Posterior cingulate gyrus (tissue), 11 donors: ENCODE data around the gene CDK6.
"Not testable (repeated sequence)": the region's sequence is repeated elsewhere in the genome, so short reads cannot be mapped to it uniquely, and the experiment has no call there.

Source experiments
- DNase-seq, 10 donors: peaks; one replicate each; pipeline versions ENCODE4 v3.0.0 to v3.0.0-alpha.2; 2020 to 2021; ENCODE audit warnings: mixed read lengths in 3 of 10
- intact Hi-C: fragments of 100-400 bp; cut with DNase I; formaldehyde crosslinking; loops from one replicate; pipeline ENCODE4 v1.15.1; 2023

CDK6 gene

GRCh38 chr7:92768501-92769393 lies 67.6 kb downstream of the CDK6 start:
- intact Hi-C loops: loop anchor here (10.0 kb wide), 1 partner anchor 54 kb away; no protein-coding TSS in a partner anchor
- peak in 1 of 10 donors; percentile 12 for DNase-seq

DNA sequence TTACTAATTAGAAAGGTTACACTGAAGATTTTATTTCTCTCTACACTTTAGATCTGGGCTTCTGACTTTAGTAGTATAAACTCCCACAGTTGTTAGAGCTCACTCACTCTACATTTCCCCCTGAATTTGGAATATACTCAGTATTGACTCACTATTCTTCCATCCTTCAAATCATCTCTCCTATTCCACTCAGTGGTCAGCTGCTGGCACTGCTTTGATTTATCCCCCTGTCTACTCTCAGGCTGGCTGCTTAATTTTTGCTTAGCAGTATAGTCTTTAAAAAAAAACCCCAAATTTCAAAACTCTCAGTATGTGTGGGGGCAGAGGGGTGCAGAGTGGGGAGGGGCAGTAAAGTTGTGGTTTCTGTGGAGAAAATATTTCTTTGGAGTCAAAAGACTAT lies 68.9 kb downstream of the CDK6 start:
- intact Hi-C loops: loop anchor here (10.0 kb wide), 1 partner anchor 53 kb away; no protein-coding TSS in a partner anchor
- no peak for DNase-seq

DNA sequence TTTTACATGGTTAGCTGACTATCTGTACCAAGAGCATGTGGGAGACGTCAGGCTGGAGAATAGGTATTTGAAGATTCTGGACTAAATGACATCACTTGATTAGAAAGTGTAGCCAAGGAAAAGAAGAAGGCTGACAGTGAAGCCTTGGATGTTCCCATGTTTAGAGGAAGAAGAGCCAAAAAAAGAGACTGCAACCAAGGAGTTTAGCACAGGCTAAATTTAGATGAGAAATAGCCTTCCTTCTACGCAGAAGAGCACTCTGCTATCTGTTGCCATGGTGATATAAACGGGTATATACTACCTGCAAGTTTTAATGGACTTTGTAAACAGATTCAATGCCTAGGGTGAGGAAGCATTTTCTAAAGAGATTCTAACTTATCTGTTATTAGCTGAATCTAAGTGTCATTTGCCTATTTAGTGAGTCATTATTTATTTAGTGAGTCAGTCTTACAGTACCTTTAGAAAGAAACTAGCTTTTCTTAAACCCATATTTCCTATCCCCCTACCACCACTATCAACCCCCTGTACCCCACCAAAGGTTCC lies 69.8 kb downstream of the CDK6 start:
- DNase-seq: no peak
- intact Hi-C loops: loop anchor here (10.0 kb wide), 1 partner anchor 52 kb away; no protein-coding TSS in a partner anchor

- intact Hi-C loops: loop anchor here (10.0 kb wide), 1 partner anchor 51 kb away; no protein-coding TSS in a partner anchor
- no peak for DNase-seq
Measured at GRCh38 chr7:92765725-92766124, 70.6 kb downstream of the CDK6 start.

DNA sequence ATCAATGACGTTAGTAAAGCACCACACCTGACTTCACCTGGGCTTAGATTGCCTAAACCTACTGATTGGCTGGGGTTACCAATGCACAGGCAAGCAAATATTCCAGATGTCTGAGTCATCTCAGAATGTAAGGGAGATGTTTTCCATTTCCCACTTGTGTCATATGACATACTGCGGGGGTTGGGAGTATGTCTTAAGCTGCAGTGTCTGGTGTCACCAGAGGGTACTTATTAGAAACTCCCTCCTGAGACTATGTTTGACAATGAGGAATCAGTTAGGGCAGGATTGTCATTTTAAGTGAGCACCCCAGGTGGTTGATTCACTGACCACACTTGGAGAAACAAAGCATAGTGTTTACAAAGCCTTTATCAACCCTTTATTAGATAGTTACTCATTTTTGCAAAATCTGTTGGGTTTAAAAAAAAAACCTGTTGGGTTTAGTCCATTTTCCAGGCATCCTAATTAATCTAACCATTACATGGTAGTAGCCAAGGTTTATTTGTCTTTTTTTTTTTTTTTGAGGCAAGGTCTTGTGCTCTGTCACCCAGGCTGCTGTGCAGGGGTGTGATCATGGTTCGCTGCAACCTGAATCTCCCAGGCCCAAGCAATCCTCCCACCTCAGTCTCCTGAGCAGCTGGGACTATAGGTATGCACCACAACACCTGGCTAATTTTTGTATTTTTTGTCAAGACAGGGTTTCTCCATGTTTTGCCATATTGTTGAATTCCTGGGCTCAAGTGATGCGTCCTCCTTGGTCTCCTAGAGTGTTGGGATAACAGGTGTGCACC lies 72.5 kb downstream of the CDK6 start:
- intact Hi-C loops: loop anchor here (10.0 kb wide), 1 partner anchor 49 kb away; no protein-coding TSS in a partner anchor
- DNase-seq: no peak

GRCh38 chr7:92762851-92763250 lies 73.5 kb downstream of the CDK6 start:
- intact Hi-C loops: loop anchor here (10.0 kb wide), 1 partner anchor 48 kb away; no protein-coding TSS in a partner anchor
- DNase-seq: no peak

DNA sequence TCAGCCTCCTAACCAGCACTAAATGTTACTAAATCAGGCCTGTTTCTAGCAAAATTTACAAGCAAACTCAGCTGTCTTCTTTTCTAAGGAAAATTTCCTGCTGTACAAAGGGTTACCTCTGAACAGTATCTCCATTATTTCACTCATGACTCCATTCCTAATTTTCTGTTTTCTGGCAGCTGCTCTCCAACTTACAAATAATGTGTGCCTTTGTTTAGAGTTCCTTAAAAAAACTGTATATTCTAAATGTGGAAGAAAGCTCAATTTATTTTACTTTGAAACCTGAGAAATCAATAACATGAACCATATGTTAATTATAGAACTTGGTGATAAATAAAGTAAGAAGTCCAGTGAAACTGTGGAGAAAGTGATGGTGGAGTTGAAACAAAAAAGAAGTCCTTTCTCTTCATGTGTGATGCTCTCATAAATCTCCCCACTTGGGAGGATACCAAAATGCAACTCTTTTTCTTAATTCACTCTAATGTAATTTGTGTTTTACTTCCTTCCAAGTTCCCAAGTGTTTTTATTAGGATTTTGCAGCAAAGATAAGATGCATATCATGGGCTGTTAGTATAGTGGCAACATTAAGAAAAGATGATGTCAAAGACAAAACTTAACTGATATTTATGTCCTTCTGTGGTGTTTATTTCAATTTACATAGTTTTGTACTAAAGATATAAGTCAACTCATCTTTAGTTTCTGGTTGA lies 74.8 kb downstream of the CDK6 start:
- intact Hi-C loops: loop anchor here (10.0 kb wide), 1 partner anchor 47 kb away; no protein-coding TSS in a partner anchor
- no peak for DNase-seq

DNA sequence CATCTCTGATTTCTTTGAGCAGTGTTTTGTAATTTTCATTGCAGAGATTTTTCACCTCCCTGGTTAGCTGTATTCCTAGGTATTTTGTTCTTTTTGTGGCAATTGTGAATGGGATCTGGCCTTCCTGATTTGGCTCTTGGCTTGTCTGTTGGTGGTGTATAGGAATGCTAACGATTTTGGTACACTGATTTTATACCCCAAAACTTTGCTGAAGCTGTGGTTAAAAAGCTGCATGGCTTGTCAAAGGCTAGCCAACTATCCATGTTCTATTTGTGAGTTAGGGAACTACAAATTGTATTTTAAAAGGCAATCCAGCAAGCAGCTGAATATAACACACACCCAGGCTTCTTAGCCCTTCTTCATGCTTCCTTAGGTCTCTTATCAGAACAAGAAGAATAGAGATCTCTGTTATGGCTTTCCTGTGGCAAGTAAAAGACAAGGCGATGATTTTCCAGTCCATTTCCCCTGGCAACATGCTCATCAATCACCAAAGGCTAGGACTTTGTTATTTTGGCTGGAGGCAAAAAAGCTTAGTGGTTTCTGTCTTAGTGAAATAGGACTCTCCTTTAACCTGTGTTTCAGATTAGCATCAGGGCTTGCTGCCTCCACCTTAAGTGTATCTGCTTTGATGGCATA lies 77.5 kb downstream of the CDK6 start:
- DNase-seq: no peak
- intact Hi-C loops: no loop called here

DNA sequence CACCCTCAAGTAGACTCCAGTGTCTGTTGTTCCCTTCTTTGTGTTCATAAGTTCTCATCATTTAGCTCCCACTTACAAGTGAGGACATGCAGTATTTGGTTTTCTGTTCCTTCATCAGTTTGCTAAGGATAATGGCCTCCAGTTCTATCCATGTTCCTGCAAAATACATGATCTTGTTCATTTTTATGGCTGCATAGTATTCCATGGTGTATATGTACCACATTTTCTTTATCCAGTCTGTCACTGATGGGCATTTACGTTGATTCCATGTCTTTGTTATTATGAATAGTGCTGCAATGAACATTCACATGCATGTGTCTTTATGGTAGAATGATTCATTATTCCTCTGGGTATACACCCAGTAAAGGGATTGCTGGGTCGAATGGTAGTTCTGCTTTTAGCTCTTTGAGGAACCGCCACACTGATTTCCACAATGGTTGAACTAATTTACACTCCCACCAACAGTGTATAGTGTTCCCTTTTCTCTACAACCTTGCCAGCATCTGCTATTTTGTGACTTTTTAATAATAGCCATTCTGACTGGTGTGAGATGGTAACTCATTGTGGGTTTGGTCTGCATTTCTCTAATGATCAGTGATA lies 79.0 kb downstream of the CDK6 start:
- DNase-seq, intact Hi-C loops: not testable (repeated sequence)

GRCh38 chr7:92755680-92756079 lies 80.7 kb downstream of the CDK6 start:
- no peak for DNase-seq
- intact Hi-C loops: no loop called here

DNA sequence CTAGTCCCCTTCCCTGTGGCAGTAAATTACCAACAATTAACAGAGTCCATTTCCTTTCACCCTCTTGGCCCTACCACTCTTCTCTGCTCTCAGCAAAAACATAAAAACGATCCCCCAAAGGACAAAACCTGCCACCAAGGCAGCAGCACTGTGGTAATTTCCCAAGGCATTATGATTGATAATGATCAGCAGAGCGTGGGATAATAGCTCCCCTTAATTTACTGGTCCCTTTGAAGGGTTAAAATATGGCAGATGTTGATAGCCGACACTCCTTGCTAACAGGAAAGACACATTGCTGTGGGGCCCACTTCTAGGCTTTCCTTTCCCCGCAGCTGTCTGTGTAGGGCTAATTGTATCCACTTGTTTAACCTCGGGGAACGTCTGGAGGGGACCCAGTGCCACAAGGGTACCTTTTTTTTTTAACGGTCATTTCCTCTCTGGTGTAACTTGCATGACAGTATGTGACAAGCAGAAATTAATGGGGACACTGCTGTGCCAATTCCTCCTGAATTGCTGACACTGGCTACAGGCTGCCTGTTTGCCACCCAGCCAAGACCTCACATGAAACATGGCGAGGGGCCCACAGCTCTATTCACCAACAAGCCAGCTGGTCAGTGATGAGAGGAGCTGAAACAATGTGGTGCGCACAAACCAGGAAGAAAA lies 81.3 kb downstream of the CDK6 start:
- DNase-seq: peak; percentile 42 to 94 (median 62)
- intact Hi-C loops: no loop called here

- intact Hi-C loops: no loop called here
- no peak for DNase-seq
Measured at GRCh38 chr7:92753614-92754013, 82.8 kb downstream of the CDK6 start.

GRCh38 chr7:92751902-92752901 lies 84.2 kb downstream of the CDK6 start:
- DNase-seq: no peak
- intact Hi-C loops: no loop called here

DNA sequence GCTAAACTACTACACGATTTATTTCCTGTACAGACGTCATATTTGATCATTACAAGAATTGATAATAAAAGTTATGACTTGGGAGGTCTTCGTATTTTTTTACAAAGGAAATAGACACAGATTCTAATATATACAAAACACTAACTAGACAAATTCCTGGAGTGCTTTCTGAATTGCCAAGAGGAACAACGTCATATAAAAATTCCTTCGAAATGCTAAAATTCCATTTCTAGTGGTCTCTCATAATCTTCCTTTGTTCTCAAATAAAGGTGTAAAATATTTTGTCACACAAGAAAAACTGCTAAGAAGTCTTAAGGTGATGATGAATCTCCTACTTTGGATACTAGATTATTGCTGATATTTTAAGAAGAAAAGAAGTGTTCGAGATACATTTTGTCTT lies 85.4 kb downstream of the CDK6 start:
- no peak for DNase-seq
- intact Hi-C loops: no loop called here

DNA sequence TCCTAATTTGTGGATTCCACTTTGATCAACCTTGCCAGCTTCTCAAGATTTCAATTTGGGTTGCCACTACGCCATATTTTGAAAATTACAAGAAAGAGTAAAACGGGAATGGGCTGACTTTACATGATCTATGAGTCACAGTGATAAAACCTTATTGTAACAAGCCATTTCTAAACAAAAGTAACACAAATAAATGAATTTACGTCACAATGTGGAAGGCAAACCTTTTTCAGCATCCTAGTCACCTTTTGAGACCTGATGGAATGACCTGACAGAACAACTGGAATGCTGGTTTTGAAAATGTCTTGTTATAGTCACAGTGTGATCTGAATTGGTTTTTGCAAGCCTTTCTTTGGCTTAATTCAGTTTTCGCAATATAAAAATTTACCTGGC lies 85.9 kb downstream of the CDK6 start:
- DNase-seq: no peak
- intact Hi-C loops: no loop called here

DNA sequence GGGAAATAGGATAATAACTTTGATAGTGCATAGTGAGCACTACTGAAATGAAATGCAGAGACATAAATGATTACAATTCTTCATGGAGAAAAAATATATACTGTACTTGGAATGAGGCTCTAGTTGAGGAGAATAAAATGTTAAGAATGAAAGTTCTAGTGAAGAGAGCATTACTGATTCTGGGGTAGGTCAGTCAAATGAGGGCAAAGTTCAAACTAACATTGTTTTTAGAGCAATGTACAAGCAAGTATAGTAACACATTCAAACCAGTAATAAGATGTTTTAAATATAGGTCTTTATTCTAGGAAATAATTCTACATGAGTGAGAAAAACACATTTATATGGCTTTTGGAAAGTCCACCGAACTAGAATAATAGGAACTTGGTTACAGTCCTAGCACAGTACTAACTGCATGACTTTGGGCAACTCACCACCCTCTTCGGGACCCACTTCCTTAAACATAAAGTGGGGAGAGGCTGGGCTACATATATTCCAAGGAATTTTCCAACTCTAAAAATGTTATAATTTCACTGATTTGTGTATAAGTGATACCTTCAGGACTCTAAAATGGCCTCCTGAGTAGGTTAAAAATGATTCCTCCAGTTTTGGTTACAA lies 86.4 kb downstream of the CDK6 start:
- intact Hi-C loops: no loop called here
- no peak for DNase-seq

GRCh38 chr7:92749327-92749755 lies 87.0 kb downstream of the CDK6 start:
- no peak for DNase-seq
- intact Hi-C loops: no loop called here
